Progenitor cell of endocrine pancreas (in vitro differentiated cells): ENCODE data around the gene PXN. TPM values are rescaled to one million over a fixed set of nuclear protein-coding genes. Genes with fewer than 3 reads are reported as not detected.

Source experiments
- DNase-seq: peaks from one replicate; pipeline ENCODE4 v3.0.0; 2021; ENCODE audit warnings: low spot score; ENCODE audit not compliant: unreplicated experiment
- H3K27ac Mint-ChIP-seq: 2 replicates; pipeline ENCODE4 v1.8.0; 2021; ENCODE audit warnings: mild to moderate bottlenecking, moderate library complexity, mixed read lengths
- H3K27me3 Mint-ChIP-seq: 2 replicates; pipeline ENCODE4 v1.8.0; 2021; ENCODE audit warnings: mixed read lengths
- H3K36me3 Mint-ChIP-seq: 2 replicates; pipeline ENCODE4 v1.8.0; 2022; ENCODE audit warnings: mixed read lengths; ENCODE audit not compliant: insufficient read depth
- H3K4me1 Mint-ChIP-seq: 2 replicates; pipeline ENCODE4 v1.8.0; 2021; ENCODE audit warnings: low read depth, mixed read lengths
- H3K4me3 Mint-ChIP-seq: 2 replicates; pipeline ENCODE4 v1.8.0; 2021; ENCODE audit warnings: low read depth, mild to moderate bottlenecking, moderate library complexity, mixed read lengths
- H3K9me3 Mint-ChIP-seq: 2 replicates; pipeline ENCODE4 v1.8.0; 2021; ENCODE audit warnings: low read depth, mixed read lengths
- CTCF ChIP-seq: fragments of 200-600 bp; sonication (generic); IDR thresholded peaks from one replicate; pipeline ENCODE4 v1.5.0; 2021; ENCODE audit warnings: antibody characterized with exemption, mild to moderate bottlenecking; ENCODE audit not compliant: unreplicated experiment
- total RNA-seq: library from RNA; stranded (reverse); gene quantifications from 2 replicates; pipeline ENCODE4 v1.2.1, GENCODE V29; 2021

Gene PXN
- total RNA-seq, 1 donor from 2014 or later = 71.4 TPM

DNA sequence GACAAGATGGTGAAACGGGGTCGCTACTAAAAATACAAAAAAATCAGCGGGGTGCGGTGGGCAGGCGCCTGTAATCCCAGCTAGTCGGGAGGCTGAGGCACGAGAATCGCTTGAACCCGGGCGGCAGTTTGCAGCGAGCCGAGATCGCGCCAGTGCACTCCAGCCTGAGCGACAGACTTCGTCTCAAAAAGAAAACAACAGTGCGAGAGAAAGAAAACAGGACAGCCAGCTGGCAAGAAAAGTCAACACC lies 26.8 kb upstream of the PXN start:
- Mint-ChIP-seq H3K9me3 (no peaks in the 10 kb centered on the region), H3K27me3 (no peaks in the 10 kb centered on the region), H3K4me1 (no peaks in the 10 kb centered on the region), H3K4me3 (no peak overlapping the region), H3K27ac (no peak overlapping the region), H3K36me3 (no peaks in the 10 kb centered on the region)
- DNase-seq = peak; percentile 14
- no peak for TF ChIP-seq CTCF

GRCh38 chr12:120290609-120291305 lies 25.2 kb upstream of the PXN start:
- Mint-ChIP-seq H3K9me3 (no peaks in the 10 kb centered on the region), H3K27me3 (no peaks in the 10 kb centered on the region), H3K4me1 (no peaks in the 10 kb centered on the region), H3K4me3 (no peak overlapping the region), H3K36me3 (no peaks in the 10 kb centered on the region), H3K27ac (no peak overlapping the region)
- TF ChIP-seq CTCF = no peak
- DNase-seq = no peak

DNA sequence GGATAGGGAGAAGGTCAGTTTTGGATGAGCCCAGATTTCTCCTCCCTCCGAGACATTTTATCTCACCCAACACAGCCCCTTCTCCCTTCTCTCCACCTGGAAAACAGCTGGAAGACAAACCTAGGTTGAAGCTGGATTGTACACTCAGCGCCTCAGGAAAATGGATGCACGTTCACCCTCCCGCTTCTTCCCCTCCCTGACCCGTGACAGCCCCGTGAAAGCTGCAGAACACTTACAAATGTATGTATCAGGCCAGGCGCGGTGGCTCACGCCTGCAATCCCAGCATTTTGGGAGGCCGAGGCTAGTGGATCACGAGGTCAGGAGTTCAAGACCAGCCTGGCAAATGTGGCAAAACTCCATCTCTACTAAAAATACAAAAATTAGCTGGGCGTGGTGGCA lies 22.0 kb upstream of the PXN start:
- H3K9me3 Mint-ChIP-seq = no peaks in the 10 kb centered on the region
- H3K4me1 Mint-ChIP-seq = no peaks in the 10 kb centered on the region
- H3K4me3 Mint-ChIP-seq = no peak overlapping the region
- no peaks in the 10 kb centered on the region for H3K27me3 Mint-ChIP-seq
- no peaks in the 10 kb centered on the region for H3K36me3 Mint-ChIP-seq
- TF ChIP-seq CTCF = no peak
- DNase-seq = no peak
- no peak overlapping the region for H3K27ac Mint-ChIP-seq

DNA sequence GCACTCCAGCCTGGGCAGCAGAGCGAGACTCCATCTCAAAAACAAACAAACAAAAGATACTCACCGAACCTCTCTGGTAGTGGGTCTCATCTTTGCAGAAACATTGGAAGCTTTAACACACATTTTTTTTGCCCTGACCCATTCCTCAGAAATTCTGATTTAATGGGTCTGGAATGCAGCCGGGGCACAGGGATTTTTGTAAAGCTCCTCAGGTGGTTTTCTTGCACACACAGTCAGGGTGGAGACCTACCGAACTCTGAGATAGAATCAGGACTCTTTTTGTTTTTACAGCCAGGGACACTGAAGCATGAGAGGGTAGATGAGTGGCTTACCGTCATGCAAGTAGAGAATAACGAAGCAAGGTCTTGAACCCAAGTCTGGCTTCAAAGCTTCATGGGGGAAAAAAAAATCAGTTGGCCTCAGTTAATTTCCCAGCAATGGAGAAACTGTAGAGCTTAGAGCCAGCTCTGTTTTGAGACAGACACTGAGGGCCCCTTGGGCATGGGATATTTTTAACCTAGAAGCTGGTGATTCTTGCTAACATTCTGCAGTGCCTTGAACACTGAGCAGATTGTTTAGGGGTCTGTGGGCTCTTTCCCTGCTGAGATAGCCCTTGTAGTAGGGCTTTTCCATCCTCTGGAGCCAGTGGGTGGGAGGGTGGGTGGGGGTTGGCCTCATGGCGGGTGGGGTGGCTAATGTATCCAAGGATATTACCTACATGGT lies 21.4 kb upstream of the PXN start:
- no peak for DNase-seq
- Mint-ChIP-seq H3K4me3 (no peak overlapping the region), H3K27me3 (no peaks in the 10 kb centered on the region), H3K27ac (no peak overlapping the region), H3K9me3 (no peaks in the 10 kb centered on the region), H3K4me1 (no peaks in the 10 kb centered on the region), H3K36me3 (no peaks in the 10 kb centered on the region)
- TF ChIP-seq CTCF = no peak

- no peak overlapping the region for H3K27ac Mint-ChIP-seq
- H3K4me1 Mint-ChIP-seq = no peaks in the 10 kb centered on the region
- no peaks in the 10 kb centered on the region for H3K36me3 Mint-ChIP-seq
- TF ChIP-seq CTCF = no peak
- H3K27me3 Mint-ChIP-seq = no peaks in the 10 kb centered on the region
- no peaks in the 10 kb centered on the region for H3K9me3 Mint-ChIP-seq
- DNase-seq = no peak
- H3K4me3 Mint-ChIP-seq = no peak overlapping the region
Measured at GRCh38 chr12:120284381-120284780, 18.9 kb upstream of the PXN start.
